ENCODE measurements around the gene DNAH5. TPM values are rescaled to one million over a fixed set of nuclear protein-coding genes. Genes with fewer than 3 reads are reported as not detected.

DNAH5 gene
- total and polyA plus RNA-seq, 7 experiments from 2014 or later = not detected

DNA sequence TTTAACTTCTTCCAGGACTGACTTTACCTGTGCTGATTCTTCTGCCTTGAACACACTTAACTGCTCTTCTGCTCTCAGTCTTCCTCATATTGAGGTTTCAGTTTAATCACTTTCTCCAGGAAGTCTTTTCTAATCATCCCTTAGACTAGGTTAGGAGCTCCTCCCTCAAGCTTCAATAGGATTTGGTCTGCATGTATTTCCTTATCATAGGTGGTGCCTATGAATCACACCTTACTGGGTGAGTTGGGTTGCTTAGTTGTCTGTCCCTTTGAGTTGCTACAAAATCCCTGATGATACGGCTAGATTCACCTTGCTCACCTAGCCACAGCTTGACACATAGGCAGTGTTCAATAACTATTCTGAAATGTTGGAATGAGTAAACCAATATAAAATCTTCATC, 164.4 kb downstream of the DNAH5 start:
- H3K36me3 ChIP-seq (ENCODE audit: control insufficient read depth in 2 of 3, insufficient read depth in 3 of 3, low read length in 3 of 3) = no peaks in the 10 kb centered on the region
- no peak overlapping the region for H3K4me3 Mint-ChIP-seq
- peaks cover 0 to 19% (median 8%) of the 10 kb centered on the region in 11 donors for H3K9me3 Mint-ChIP-seq
- DNase-seq = no peak
- H3K27me3 Mint-ChIP-seq = no peaks in the 10 kb centered on the region
- H3K36me3 Mint-ChIP-seq = no peaks in the 10 kb centered on the region
- no peak overlapping the region for H3K27ac ChIP-seq (ENCODE audit: low read depth, low read length)
- intact Hi-C loops (cut with micrococcal nuclease) = no loop called here
- no peak overlapping the region for H3K27ac Mint-ChIP-seq
- H3K9me3 ChIP-seq (ENCODE audit: control insufficient read depth in 2 of 3, low read length in 3 of 3) = no peaks in the 10 kb centered on the region
- CTCF ChIA-PET = no interaction called here
- no peaks in the 10 kb centered on the region for H3K4me1 Mint-ChIP-seq
- POLR2A ChIA-PET = no interaction called here
- no peak overlapping the region for H3K4me3 ChIP-seq (ENCODE audit: low read length)
- H3K4me1 ChIP-seq (ENCODE audit: control insufficient read depth in 2 of 2, insufficient read depth in 2 of 2, low read length in 2 of 2) = no peaks in the 10 kb centered on the region
- no peaks in the 10 kb centered on the region for H3K27me3 ChIP-seq (ENCODE audit: control insufficient read depth in 2 of 2, insufficient read depth in 2 of 2, low read length in 2 of 2)
- no peak for ATAC-seq

DNA sequence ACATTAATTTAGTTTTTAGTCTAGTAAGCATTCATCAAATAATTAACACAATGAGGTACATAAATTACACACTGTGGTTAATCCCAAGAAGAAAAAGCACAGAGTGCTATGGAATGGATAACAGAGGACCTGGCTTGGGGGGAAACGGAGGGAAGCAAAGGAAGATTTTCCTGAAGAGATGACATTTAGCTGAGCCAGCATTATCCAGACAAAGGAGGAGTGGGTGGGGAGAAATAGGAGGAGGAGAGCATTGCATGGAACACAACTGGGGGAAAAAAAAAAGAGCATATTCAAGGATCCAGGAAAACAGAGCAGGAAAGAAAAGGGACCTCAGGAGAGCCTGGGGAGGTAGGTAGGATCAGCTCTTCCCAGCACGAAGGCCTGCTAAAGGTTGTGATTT, 170.8 kb downstream of the DNAH5 start:
- intact Hi-C loops (cut with micrococcal nuclease) = no loop called here
- ATAC-seq = no peak
- H3K4me3 Mint-ChIP-seq = no peak overlapping the region
- H3K4me1 Mint-ChIP-seq = no peaks in the 10 kb centered on the region
- Histone ChIP-seq H3K4me3 (ENCODE audit: low read length) (no peak overlapping the region), H3K36me3 (ENCODE audit: control insufficient read depth in 2 of 3, insufficient read depth in 3 of 3, low read length in 3 of 3) (no peaks in the 10 kb centered on the region), H3K4me1 (ENCODE audit: control insufficient read depth in 2 of 2, insufficient read depth in 2 of 2, low read length in 2 of 2) (no peaks in the 10 kb centered on the region), H3K27me3 (ENCODE audit: control insufficient read depth in 2 of 2, insufficient read depth in 2 of 2, low read length in 2 of 2) (no peaks in the 10 kb centered on the region), H3K27ac (ENCODE audit: low read depth, low read length) (no peak overlapping the region), H3K9me3 (ENCODE audit: control insufficient read depth in 2 of 3, low read length in 3 of 3) (no peaks in the 10 kb centered on the region)
- H3K36me3 Mint-ChIP-seq = no peaks in the 10 kb centered on the region
- H3K27me3 Mint-ChIP-seq = no peaks in the 10 kb centered on the region
- DNase-seq = no peak
- no peak overlapping the region for H3K27ac Mint-ChIP-seq
- ChIA-PET CTCF (interaction anchor here (0.6 kb wide), 1 partner anchor 9 kb away, joined by 4 read pairs; no protein-coding TSS in a partner anchor), POLR2A (no interaction called here)
- H3K9me3 Mint-ChIP-seq = peaks cover 0 to 21% (median 6%) of the 10 kb centered on the region in 11 donors

DNA sequence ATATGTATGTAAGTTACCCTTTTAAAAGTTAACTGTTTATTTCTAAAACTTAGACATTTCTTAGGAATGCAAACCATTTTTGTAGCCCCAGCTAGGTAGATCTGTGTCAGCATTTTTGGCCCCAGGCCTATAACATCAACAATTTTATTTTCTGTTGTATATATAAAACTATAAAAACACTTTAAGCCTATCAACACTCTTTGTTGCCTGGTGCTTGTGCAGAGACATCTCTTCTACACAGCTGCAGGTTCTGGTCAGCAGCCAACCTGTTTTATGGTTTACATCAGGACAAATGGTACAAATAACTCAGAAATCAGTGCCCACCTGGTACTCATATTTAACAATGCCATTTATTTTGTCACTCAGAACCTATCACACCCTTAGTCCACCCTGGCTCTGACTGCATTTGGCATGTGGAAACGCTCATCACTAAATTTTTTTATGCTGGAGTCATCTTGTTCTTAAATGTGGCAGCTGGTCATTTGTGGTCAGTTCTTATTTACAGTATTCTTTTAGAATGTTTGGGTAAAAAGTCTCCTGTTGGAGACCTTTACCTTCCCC, 173.4 kb downstream of the DNAH5 start:
- Mint-ChIP-seq H3K27ac (no peak overlapping the region), H3K9me3 (peaks cover 0 to 21% (median 5%) of the 10 kb centered on the region in 11 donors), H3K4me1 (no peaks in the 10 kb centered on the region), H3K27me3 (no peaks in the 10 kb centered on the region), H3K4me3 (no peak overlapping the region), H3K36me3 (no peaks in the 10 kb centered on the region)
- Histone ChIP-seq H3K4me1 (ENCODE audit: control insufficient read depth in 2 of 2, insufficient read depth in 2 of 2, low read length in 2 of 2) (no peaks in the 10 kb centered on the region), H3K27ac (ENCODE audit: low read depth, low read length) (no peak overlapping the region), H3K27me3 (ENCODE audit: control insufficient read depth in 2 of 2, insufficient read depth in 2 of 2, low read length in 2 of 2) (no peaks in the 10 kb centered on the region), H3K4me3 (ENCODE audit: low read length) (no peak overlapping the region), H3K9me3 (ENCODE audit: control insufficient read depth in 2 of 3, low read length in 3 of 3) (no peaks in the 10 kb centered on the region), H3K36me3 (ENCODE audit: control insufficient read depth in 2 of 3, insufficient read depth in 3 of 3, low read length in 3 of 3) (no peaks in the 10 kb centered on the region)
- CTCF ChIA-PET = no interaction called here
- intact Hi-C loops (cut with micrococcal nuclease) = no loop called here
- POLR2A ChIA-PET = no interaction called here
- ATAC-seq (no peak), DNase-seq (no peak)

DNA sequence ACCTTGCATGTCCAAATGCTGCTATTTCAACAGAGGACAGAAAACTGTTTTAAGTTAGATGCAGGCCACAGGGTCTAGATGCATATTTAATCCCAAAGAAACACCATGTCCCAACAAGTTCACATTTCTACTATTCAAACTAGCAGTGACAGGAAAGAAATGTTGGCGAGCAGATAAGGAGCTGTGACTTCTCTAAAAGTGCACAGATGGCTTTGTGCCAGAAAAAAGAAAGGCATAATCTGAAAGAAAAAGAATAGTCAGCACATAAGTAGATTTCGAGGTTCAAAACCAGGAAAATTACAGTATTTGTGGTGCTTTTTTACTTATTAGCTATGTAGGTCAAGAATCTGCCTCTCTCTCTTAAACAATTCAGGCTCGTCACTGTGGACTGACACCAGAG, 178.3 kb downstream of the DNAH5 start:
- H3K4me1 ChIP-seq (ENCODE audit: control insufficient read depth in 2 of 2, insufficient read depth in 2 of 2, low read length in 2 of 2) = no peaks in the 10 kb centered on the region
- no peak overlapping the region for H3K27ac ChIP-seq (ENCODE audit: low read depth, low read length)
- H3K36me3 Mint-ChIP-seq = no peaks in the 10 kb centered on the region
- ChIA-PET CTCF (no interaction called here), POLR2A (no interaction called here)
- no peak overlapping the region for H3K27ac Mint-ChIP-seq
- H3K27me3 ChIP-seq (ENCODE audit: control insufficient read depth in 2 of 2, insufficient read depth in 2 of 2, low read length in 2 of 2) = no peaks in the 10 kb centered on the region
- no peak overlapping the region for H3K4me3 Mint-ChIP-seq
- DNase-seq (no peak), ATAC-seq (no peak)
- H3K4me1 Mint-ChIP-seq = no peaks in the 10 kb centered on the region
- H3K4me3 ChIP-seq (ENCODE audit: low read length) = no peak overlapping the region
- intact Hi-C loops (cut with micrococcal nuclease) = no loop called here
- H3K27me3 Mint-ChIP-seq = no peaks in the 10 kb centered on the region
- H3K9me3 Mint-ChIP-seq = peaks cover 0 to 13% (median 5%) of the 10 kb centered on the region in 11 donors
- no peaks in the 10 kb centered on the region for H3K36me3 ChIP-seq (ENCODE audit: control insufficient read depth in 2 of 3, insufficient read depth in 3 of 3, low read length in 3 of 3)
- no peaks in the 10 kb centered on the region for H3K9me3 ChIP-seq (ENCODE audit: control insufficient read depth in 2 of 3, low read length in 3 of 3)

DNA sequence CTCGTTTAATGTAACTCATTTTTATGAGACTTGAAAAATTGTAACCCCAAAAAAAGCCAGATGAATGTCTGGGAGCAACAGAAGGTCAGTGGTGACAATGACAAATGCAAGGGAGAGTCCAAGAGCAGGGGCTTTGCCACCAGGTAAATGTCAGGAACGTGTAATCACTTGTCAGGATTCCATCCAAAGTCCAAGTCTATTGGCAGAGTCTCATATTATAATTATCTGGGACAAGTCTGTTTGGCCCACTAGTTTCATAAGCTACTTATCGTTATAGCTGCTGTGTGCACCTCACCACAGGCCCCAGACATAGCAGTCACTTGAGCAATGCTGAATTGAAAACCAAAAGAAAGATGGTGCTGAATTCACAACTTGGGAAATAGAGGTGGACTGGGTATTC, 180.8 kb downstream of the DNAH5 start:
- H3K9me3 Mint-ChIP-seq = peaks cover 0 to 12% (median 4%) of the 10 kb centered on the region in 11 donors

DNA sequence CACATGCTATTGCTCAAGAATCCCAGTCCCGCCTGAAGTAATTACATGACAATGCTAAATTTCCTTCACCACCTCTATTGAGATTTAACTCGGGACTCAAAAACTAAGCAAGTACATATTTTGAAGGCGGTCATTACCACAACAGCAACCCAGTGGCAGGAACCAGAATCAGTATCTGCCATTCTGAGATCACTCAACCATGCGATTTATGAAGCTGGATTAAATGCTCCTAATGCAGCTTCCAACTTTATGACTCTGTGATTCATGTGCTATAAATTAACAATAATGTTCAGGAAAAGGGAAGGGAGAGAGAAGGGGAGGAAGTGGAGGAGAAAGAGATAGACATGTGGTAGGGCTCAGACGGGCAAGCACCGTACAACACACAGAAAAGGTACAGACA, 194.7 kb downstream of the DNAH5 start:
- intact Hi-C loops (cut with micrococcal nuclease) = no loop called here
- no peak for ATAC-seq

More for the DNA sequence above, 180.8 kb downstream of the DNAH5 start:
- Mint-ChIP-seq H3K4me1 (no peaks in the 10 kb centered on the region), H3K27me3 (no peaks in the 10 kb centered on the region), H3K27ac (no peak overlapping the region), H3K36me3 (no peaks in the 10 kb centered on the region), H3K4me3 (no peak overlapping the region)
- no peaks in the 10 kb centered on the region for H3K36me3 ChIP-seq (ENCODE audit: control insufficient read depth in 2 of 3, insufficient read depth in 3 of 3, low read length in 3 of 3)
- no peak overlapping the region for H3K27ac ChIP-seq (ENCODE audit: low read depth, low read length)
- no peak for DNase-seq
- intact Hi-C loops (cut with micrococcal nuclease) = no loop called here
- H3K4me3 ChIP-seq (ENCODE audit: low read length) = no peak overlapping the region
- H3K9me3 ChIP-seq (ENCODE audit: control insufficient read depth in 2 of 3, low read length in 3 of 3) = no peaks in the 10 kb centered on the region
- H3K27me3 ChIP-seq (ENCODE audit: control insufficient read depth in 2 of 2, insufficient read depth in 2 of 2, low read length in 2 of 2) = no peaks in the 10 kb centered on the region
- ATAC-seq = no peak
- H3K4me1 ChIP-seq (ENCODE audit: control insufficient read depth in 2 of 2, insufficient read depth in 2 of 2, low read length in 2 of 2) = no peaks in the 10 kb centered on the region
- ChIA-PET CTCF (no interaction called here), POLR2A (no interaction called here)

DNA sequence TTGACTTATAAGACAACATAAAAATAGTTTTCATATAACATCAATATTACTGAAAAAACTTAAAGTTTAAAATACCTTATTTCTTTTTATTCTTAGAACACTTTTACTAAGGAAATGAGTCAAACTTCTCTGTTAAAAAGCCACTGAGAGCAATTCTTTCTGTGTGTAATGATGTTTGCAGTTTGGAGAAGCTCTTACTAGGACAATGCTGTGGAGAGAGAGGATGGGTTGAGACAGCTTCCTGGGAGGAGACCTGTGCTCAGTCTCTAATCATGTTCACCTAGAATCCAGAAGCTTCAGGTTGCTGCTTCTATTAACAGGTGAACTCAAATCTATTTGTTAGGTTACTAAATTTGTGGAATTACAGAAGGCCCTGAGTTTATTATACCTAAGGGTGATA, 198.5 kb downstream of the DNAH5 start:
- H3K36me3 Mint-ChIP-seq = no peaks in the 10 kb centered on the region
- no peaks in the 10 kb centered on the region for H3K9me3 ChIP-seq (ENCODE audit: control insufficient read depth in 2 of 3, low read length in 3 of 3)
- H3K27ac Mint-ChIP-seq = no peak overlapping the region
- no peaks in the 10 kb centered on the region for H3K27me3 Mint-ChIP-seq
- ATAC-seq = no peak
- H3K4me3 ChIP-seq (ENCODE audit: low read length) = no peak overlapping the region
- POLR2A ChIA-PET = no interaction called here
- H3K9me3 Mint-ChIP-seq = peaks cover 0 to 9% (median 0%) of the 10 kb centered on the region in 11 donors
- H3K4me3 Mint-ChIP-seq = no peak overlapping the region
- H3K36me3 ChIP-seq (ENCODE audit: control insufficient read depth in 2 of 3, insufficient read depth in 3 of 3, low read length in 3 of 3) = no peaks in the 10 kb centered on the region
- CTCF ChIA-PET = no interaction called here
- no peaks in the 10 kb centered on the region for H3K4me1 Mint-ChIP-seq
- H3K27me3 ChIP-seq (ENCODE audit: control insufficient read depth in 2 of 2, insufficient read depth in 2 of 2, low read length in 2 of 2) = no peaks in the 10 kb centered on the region
- no peak overlapping the region for H3K27ac ChIP-seq (ENCODE audit: low read depth, low read length)
- no peak for DNase-seq
- intact Hi-C loops (cut with micrococcal nuclease) = no loop called here
- H3K4me1 ChIP-seq (ENCODE audit: control insufficient read depth in 2 of 2, insufficient read depth in 2 of 2, low read length in 2 of 2) = no peaks in the 10 kb centered on the region

More for the DNA sequence above, 194.7 kb downstream of the DNAH5 start:
- H3K27me3 ChIP-seq (ENCODE audit: control insufficient read depth in 2 of 2, insufficient read depth in 2 of 2, low read length in 2 of 2) = no peaks in the 10 kb centered on the region
- no peak overlapping the region for H3K27ac ChIP-seq (ENCODE audit: low read depth, low read length)
- H3K9me3 ChIP-seq (ENCODE audit: control insufficient read depth in 2 of 3, low read length in 3 of 3) = no peaks in the 10 kb centered on the region
- ChIA-PET CTCF (no interaction called here), POLR2A (no interaction called here)
- no peak overlapping the region for H3K4me3 ChIP-seq (ENCODE audit: low read length)
- no peak for DNase-seq
- Mint-ChIP-seq H3K27me3 (no peaks in the 10 kb centered on the region), H3K9me3 (peaks cover 0 to 11% (median 3%) of the 10 kb centered on the region in 11 donors), H3K4me1 (no peaks in the 10 kb centered on the region), H3K4me3 (no peak overlapping the region), H3K36me3 (no peaks in the 10 kb centered on the region), H3K27ac (no peak overlapping the region)
- no peaks in the 10 kb centered on the region for H3K4me1 ChIP-seq (ENCODE audit: control insufficient read depth in 2 of 2, insufficient read depth in 2 of 2, low read length in 2 of 2)
- H3K36me3 ChIP-seq (ENCODE audit: control insufficient read depth in 2 of 3, insufficient read depth in 3 of 3, low read length in 3 of 3) = no peaks in the 10 kb centered on the region

All from naive thymus-derived CD4-positive, alpha-beta T cell (primary cell).